Measurements from ENCODE around the gene ENTPD8. TPM values are rescaled to one million over a fixed set of nuclear protein-coding genes. Genes with fewer than 3 reads are reported as not detected.
A peak's percentile ranks its signal among the peaks of the same experiment; 100 is the strongest.
"Not testable (repeated sequence)": the region's sequence is repeated elsewhere in the genome, so short reads cannot be mapped to it uniquely, and the experiment has no call there.

Gene ENTPD8
- total RNA-seq, 1 experiment from 2014 or later = not detected

GRCh38 chr9:137411645-137412380 lies 29.3 kb downstream of the ENTPD8 start:
- DNase-seq (ENCODE audit: low read depth) = peak; percentile 95

- peak; percentile 54 for DNase-seq (ENCODE audit: low read depth)
These were observed 29.9 kb downstream of the ENTPD8 start for GRCh38 chr9:137411260-137411644.

- DNase-seq (ENCODE audit: low read depth) = no peak
These were observed 30.3 kb downstream of the ENTPD8 start for GRCh38 chr9:137410891-137411249.

GRCh38 chr9:137410236-137410890 lies 30.8 kb downstream of the ENTPD8 start:
- DNase-seq (ENCODE audit: low read depth) = not testable (repeated sequence)

- DNase-seq (ENCODE audit: low read depth) = no peak
These were observed 31.6 kb downstream of the ENTPD8 start for GRCh38 chr9:137409515-137409914.

GRCh38 chr9:137408651-137409405 lies 32.3 kb downstream of the ENTPD8 start:
- no peak for DNase-seq (ENCODE audit: low read depth)

GRCh38 chr9:137407590-137408300 lies 33.4 kb downstream of the ENTPD8 start:
- no peak for DNase-seq (ENCODE audit: low read depth)

- DNase-seq (ENCODE audit: low read depth) = no peak
These were observed 34.1 kb downstream of the ENTPD8 start for GRCh38 chr9:137406876-137407589.

GRCh38 chr9:137406085-137406760 lies 34.9 kb downstream of the ENTPD8 start:
- DNase-seq (ENCODE audit: low read depth) = no peak

GRCh38 chr9:137405677-137406081 lies 35.5 kb downstream of the ENTPD8 start:
- DNase-seq (ENCODE audit: low read depth) = no peak

- no peak for DNase-seq (ENCODE audit: low read depth)
These were observed 36.1 kb downstream of the ENTPD8 start for GRCh38 chr9:137404961-137405567.

GRCh38 chr9:137403269-137403668 lies 37.9 kb downstream of the ENTPD8 start:
- DNase-seq (ENCODE audit: low read depth) = no peak

GRCh38 chr9:137402746-137403145 lies 38.4 kb downstream of the ENTPD8 start:
- no peak for DNase-seq (ENCODE audit: low read depth)

GRCh38 chr9:137398561-137399468 lies 42.3 kb downstream of the ENTPD8 start:
- DNase-seq (ENCODE audit: low read depth) = no peak

- DNase-seq (ENCODE audit: low read depth) = no peak
These were observed 43.3 kb downstream of the ENTPD8 start for GRCh38 chr9:137397675-137398423.

GRCh38 chr9:137396634-137397367 lies 44.4 kb downstream of the ENTPD8 start:
- no peak for DNase-seq (ENCODE audit: low read depth)

- no peak for DNase-seq (ENCODE audit: low read depth)
These were observed 44.9 kb downstream of the ENTPD8 start for GRCh38 chr9:137396227-137396626.

- DNase-seq (ENCODE audit: low read depth) = no peak
These were observed 45.5 kb downstream of the ENTPD8 start for GRCh38 chr9:137395666-137396010.
